NCI-H2107 (cell line): ENCODE measurements around the gene HOXC11.

Experiments used
- DNase-seq: peaks from one replicate; lab custom pipeline; 2025; lab: John Stamatoyannopoulos, UW

HOXC11 gene

GRCh38 chr12:53958128-53958527 is 14.8 kb upstream of the HOXC11 start:
- DNase-seq = no peak

- no peak for DNase-seq
Measured at GRCh38 chr12:53959314-53959713, 13.6 kb upstream of the HOXC11 start.

GRCh38 chr12:53960187-53961024 is 12.5 kb upstream of the HOXC11 start:
- DNase-seq = no peak

GRCh38 chr12:53961025-53961761 is 11.7 kb upstream of the HOXC11 start:
- no peak for DNase-seq

GRCh38 chr12:53963005-53963404 is 9.9 kb upstream of the HOXC11 start:
- no peak for DNase-seq

GRCh38 chr12:53963434-53964314 is 9.3 kb upstream of the HOXC11 start:
- DNase-seq = no peak

GRCh38 chr12:53964315-53964713 is 8.6 kb upstream of the HOXC11 start:
- no peak for DNase-seq

- DNase-seq = no peak
Measured at GRCh38 chr12:53965281-53966084, 7.4 kb upstream of the HOXC11 start.

GRCh38 chr12:53966085-53966384 is 6.9 kb upstream of the HOXC11 start:
- no peak for DNase-seq

- DNase-seq = no peak
Measured at GRCh38 chr12:53966385-53967133, 6.4 kb upstream of the HOXC11 start.

GRCh38 chr12:53967421-53967925 is 5.5 kb upstream of the HOXC11 start:
- DNase-seq = no peak

- DNase-seq = no peak
Measured at GRCh38 chr12:53968214-53969127, 4.5 kb upstream of the HOXC11 start.

GRCh38 chr12:53969588-53970259 is 3.2 kb upstream of the HOXC11 start:
- DNase-seq = no peak

GRCh38 chr12:53970451-53970850 is 2.5 kb upstream of the HOXC11 start:
- no peak for DNase-seq

GRCh38 chr12:53971129-53971528 is 1.8 kb upstream of the HOXC11 start:
- DNase-seq = no peak

GRCh38 chr12:53971686-53972085 is 1.2 kb upstream of the HOXC11 start:
- no peak for DNase-seq

- no peak for DNase-seq
Measured at GRCh38 chr12:53972152-53972702, 699 bp upstream of the HOXC11 start.

- no peak for DNase-seq
Measured at GRCh38 chr12:53973236-53974042, 513 bp downstream of the HOXC11 start.
